22Rv1 (cell line): ENCODE measurements around the gene PTGDR.

ENCODE experiments used
- CTCF ChIP-seq: fragments of 450-650 bp; IDR thresholded peaks from 2 replicates; pipeline ENCODE4 v1.5.1; 2017; ENCODE audit warnings: mild to moderate bottlenecking
- ZFX ChIP-seq: fragments of 450-650 bp; IDR thresholded peaks from 2 replicates; pipeline ENCODE4 v1.6.1; 2017; ENCODE audit warnings: antibody characterized with exemption, borderline replicate concordance

GRCh38 chr14:52248057-52248456, 19.4 kb upstream of the PTGDR start:
- no peak for TF ChIP-seq CTCF
- no peak for TF ChIP-seq ZFX
